HAP-1 (cell line): ENCODE results near the gene GMPR2.

ENCODE experiments used
- DNase-seq, 2 experiments: peaks; one replicate each; pipeline ENCODE4 v3.0.0-alpha.2; 2016 to 2020; ENCODE audit warnings: low spot score in 2 of 2
- H3K27me3 ChIP-seq: fragments of 250-450 bp; sonication (Bioruptor Pico); 2 replicates; pipeline ENCODE4 v1.5.1; 2020; ENCODE audit warnings: low read depth, mild to moderate bottlenecking, moderate library complexity
- H3K36me3 ChIP-seq: fragments of 250-450 bp; sonication (Bioruptor Pico); replicated peaks from 2 replicates; pipeline ENCODE4 v1.5.1; 2020; ENCODE audit warnings: mild to moderate bottlenecking
- H3K4me1 ChIP-seq: fragments of 250-450 bp; sonication (Bioruptor Pico); 2 replicates; pipeline ENCODE4 v1.5.1; 2020; ENCODE audit warnings: mild to moderate bottlenecking
- H3K4me3 ChIP-seq: fragments of 250-450 bp; sonication (Bioruptor Pico); 2 replicates; pipeline ENCODE4 v1.5.1; 2020; ENCODE audit warnings: mild to moderate bottlenecking, moderate library complexity
- H3K9me3 ChIP-seq: fragments of 250-450 bp; sonication (Bioruptor Pico); 2 replicates; pipeline ENCODE4 v1.5.1; 2020; ENCODE audit warnings: mild to moderate bottlenecking, moderate library complexity
- in situ Hi-C: fragments of 300-500 bp; cut with MboI; formaldehyde crosslinking; loops from 3 replicates; pipeline ENCODE4 v1.14.3; 2020; ENCODE audit warnings: low sequenced_read_pairs, inconsistent platforms, mixed read lengths

GMPR2 gene

GRCh38 chr14:24232645-24233537, at the start of gene GMPR2:
Gene GMPR2, plus strand, starts transcription at chr14:24232929. Its CDS starts 325 bp downstream, at chr14:24233254.
- peak; percentile 80 to 86 for DNase-seq
- H3K36me3 ChIP-seq, result peaks cover 41% of the 10 kb centered on the region

GRCh38 chr14:24183014-24183481, 49.7 kb upstream of the GMPR2 start:
- no peaks in the 10 kb centered on the region for H3K27me3 ChIP-seq
- no peaks in the 10 kb centered on the region for H3K9me3 ChIP-seq
- no peak for DNase-seq
- H3K4me1 ChIP-seq, result peaks cover 4% of the 10 kb centered on the region; the same call in 1 of the 2 replicates
- H3K4me3 ChIP-seq, result no peak overlapping the region
- H3K36me3 ChIP-seq, result peaks cover 89% of the 10 kb centered on the region
- in situ Hi-C loops, result no loop called here

More at GRCh38 chr14:24232645-24233537, at the start of gene GMPR2:
- Histone ChIP-seq H3K9me3 (no peaks in the 10 kb centered on the region), H3K4me1 (peaks cover 14% of the 10 kb centered on the region), H3K27me3 (no peaks in the 10 kb centered on the region), H3K4me3 (peak within 1 kb of the TSS; percentile 71)
- in situ Hi-C loops, result no loop called here

GRCh38 chr14:24184104-24184970, 48.4 kb upstream of the GMPR2 start:
- in situ Hi-C loops, result no loop called here

GRCh38 chr14:24185026-24185425, 47.7 kb upstream of the GMPR2 start:
- peaks cover 8% of the 10 kb centered on the region; the same call in 1 of the 2 replicates for H3K4me1 ChIP-seq
- H3K36me3 ChIP-seq, result peaks cover 70% of the 10 kb centered on the region

More at GRCh38 chr14:24184104-24184970, 48.4 kb upstream of the GMPR2 start:
- DNase-seq, result no peak
- Histone ChIP-seq H3K4me3 (no peak overlapping the region), H3K27me3 (no peaks in the 10 kb centered on the region), H3K36me3 (peaks cover 76% of the 10 kb centered on the region), H3K4me1 (peaks cover 8% of the 10 kb centered on the region; the same call in 1 of the 2 replicates), H3K9me3 (no peaks in the 10 kb centered on the region)

GRCh38 chr14:24185741-24186140, 47.0 kb upstream of the GMPR2 start:
- H3K36me3 ChIP-seq, result peaks cover 63% of the 10 kb centered on the region
- in situ Hi-C loops, result no loop called here

More at GRCh38 chr14:24185026-24185425, 47.7 kb upstream of the GMPR2 start:
- Histone ChIP-seq H3K27me3 (no peaks in the 10 kb centered on the region), H3K9me3 (no peaks in the 10 kb centered on the region), H3K4me3 (no peak overlapping the region)
- in situ Hi-C loops, result no loop called here
- no peak for DNase-seq

GRCh38 chr14:24186831-24187538, 45.7 kb upstream of the GMPR2 start:
- no peaks in the 10 kb centered on the region for H3K27me3 ChIP-seq
- in situ Hi-C loops, result no loop called here
- no peak overlapping the region for H3K4me3 ChIP-seq
- H3K36me3 ChIP-seq, result peaks cover 51% of the 10 kb centered on the region
- peaks cover 8% of the 10 kb centered on the region; the same call in 1 of the 2 replicates for H3K4me1 ChIP-seq
- no peak for DNase-seq
- H3K9me3 ChIP-seq, result no peaks in the 10 kb centered on the region

More at GRCh38 chr14:24185741-24186140, 47.0 kb upstream of the GMPR2 start:
- Histone ChIP-seq H3K27me3 (no peaks in the 10 kb centered on the region), H3K4me3 (no peak overlapping the region), H3K9me3 (no peaks in the 10 kb centered on the region), H3K4me1 (peaks cover 8% of the 10 kb centered on the region; the same call in 1 of the 2 replicates)
- DNase-seq, result no peak

- no peaks in the 10 kb centered on the region for H3K9me3 ChIP-seq
- peak overlapping the region; percentile 88 for H3K4me3 ChIP-seq
- no peaks in the 10 kb centered on the region for H3K27me3 ChIP-seq
- H3K4me1 ChIP-seq, result peaks cover 8% of the 10 kb centered on the region; the same call in 1 of the 2 replicates
- DNase-seq, result no peak
- in situ Hi-C loops, result no loop called here
- peaks cover 47% of the 10 kb centered on the region for H3K36me3 ChIP-seq
These were observed 45.2 kb upstream of the GMPR2 start for GRCh38 chr14:24187539-24187915.

- Histone ChIP-seq H3K27me3 (no peaks in the 10 kb centered on the region), H3K9me3 (no peaks in the 10 kb centered on the region), H3K4me1 (peaks cover 8% of the 10 kb centered on the region; the same call in 1 of the 2 replicates), H3K36me3 (peaks cover 44% of the 10 kb centered on the region), H3K4me3 (peak within 1 kb of the TSS; percentile 88)
- in situ Hi-C loops, result no loop called here
- DNase-seq, result peak; percentile 95 to 98
These were observed 44.3 kb upstream of the GMPR2 start, which contains the start of gene IPO4 for GRCh38 chr14:24188251-24189058. Gene IPO4, minus strand, starts transcription at chr14:24188816. Its CDS starts 29 bp downstream, at chr14:24188787.

- Histone ChIP-seq H3K4me1 (peaks cover 8% of the 10 kb centered on the region; the same call in 1 of the 2 replicates), H3K27me3 (no peaks in the 10 kb centered on the region), H3K4me3 (peak overlapping the region; percentile 88), H3K9me3 (no peaks in the 10 kb centered on the region), H3K36me3 (peaks cover 45% of the 10 kb centered on the region)
- in situ Hi-C loops, result no loop called here
- DNase-seq, result no peak
These were observed 43.7 kb upstream of the GMPR2 start for GRCh38 chr14:24189059-24189375.

GRCh38 chr14:24189460-24189859, 43.3 kb upstream of the GMPR2 start:
- H3K27me3 ChIP-seq, result no peaks in the 10 kb centered on the region
- DNase-seq, result no peak
- H3K36me3 ChIP-seq, result peaks cover 45% of the 10 kb centered on the region
- peaks cover 8% of the 10 kb centered on the region for H3K4me1 ChIP-seq
- H3K4me3 ChIP-seq, result no peak overlapping the region
- H3K9me3 ChIP-seq, result no peaks in the 10 kb centered on the region
- in situ Hi-C loops, result no loop called here

GRCh38 chr14:24190416-24190815, 42.3 kb upstream of the GMPR2 start:
- H3K36me3 ChIP-seq, result peaks cover 35% of the 10 kb centered on the region
- H3K27me3 ChIP-seq, result no peaks in the 10 kb centered on the region
- H3K4me1 ChIP-seq, result peaks cover 14% of the 10 kb centered on the region
- in situ Hi-C loops, result no loop called here
- no peak for DNase-seq
- no peaks in the 10 kb centered on the region for H3K9me3 ChIP-seq
- H3K4me3 ChIP-seq, result no peak overlapping the region

- H3K36me3 ChIP-seq, result peaks cover 15% of the 10 kb centered on the region
- H3K9me3 ChIP-seq, result no peaks in the 10 kb centered on the region
- no peak for DNase-seq
- H3K27me3 ChIP-seq, result no peaks in the 10 kb centered on the region
- peaks cover 11% of the 10 kb centered on the region for H3K4me1 ChIP-seq
- H3K4me3 ChIP-seq, result no peak overlapping the region
- in situ Hi-C loops, result no loop called here
These were observed 39.8 kb upstream of the GMPR2 start for GRCh38 chr14:24192933-24193332.
